ENCODE measurements around the gene CREBRF.
A peak's percentile ranks its signal among the peaks of the same experiment; 100 is the strongest.
"Not testable (repeated sequence)": the region's sequence is repeated elsewhere in the genome, so short reads cannot be mapped to it uniquely, and the experiment has no call there.

The CREBRF gene

GRCh38 chr5:173055042-173055721 lies 970 bp upstream of the CREBRF start:
- Histone ChIP-seq H3K4me1 (ENCODE audit: control insufficient read depth, insufficient read depth, low read length, poor library complexity, severe bottlenecking) (peaks cover 13% of the 10 kb centered on the region), H3K9me3 (ENCODE audit: control insufficient read depth, low read length) (no peaks in the 10 kb centered on the region), H3K36me3 (ENCODE audit: control insufficient read depth, insufficient read depth, low read length) (peaks cover under 1% of the 10 kb centered on the region), H3K4me3 (ENCODE audit: extremely low read depth, insufficient read depth, low read length, poor library complexity, severe bottlenecking) (peak overlapping the region; percentile 98), H3K27ac (ENCODE audit: low read depth, low read length, severe bottlenecking) (no peak overlapping the region)
- WGBS, 2 experiments (ENCODE audit: insufficient coverage in 2 of 2): 15 to 34% methylated on average over 5 to 8 of the region's 10 CpGs

- WGBS, 2 experiments (ENCODE audit: insufficient coverage in 2 of 2): 13 to 31% methylated on average over 3 to 10 of the region's 11 CpGs
- no peak overlapping the region for H3K27ac ChIP-seq (ENCODE audit: low read depth, low read length, severe bottlenecking)
- H3K36me3 ChIP-seq (ENCODE audit: control insufficient read depth, insufficient read depth, low read length): peaks cover 2% of the 10 kb centered on the region
- peaks cover 10% of the 10 kb centered on the region for H3K4me1 ChIP-seq (ENCODE audit: control insufficient read depth, insufficient read depth, low read length, poor library complexity, severe bottlenecking)
- no peaks in the 10 kb centered on the region for H3K9me3 ChIP-seq (ENCODE audit: control insufficient read depth, low read length)
- H3K4me3 ChIP-seq (ENCODE audit: extremely low read depth, insufficient read depth, low read length, poor library complexity, severe bottlenecking): peak overlapping the region; percentile 98
These were observed 500 bp upstream of the CREBRF start for GRCh38 chr5:173055722-173055982.

- peak overlapping the region; percentile 98 for H3K4me3 ChIP-seq (ENCODE audit: extremely low read depth, insufficient read depth, low read length, poor library complexity, severe bottlenecking)
- WGBS, 2 experiments (ENCODE audit: insufficient coverage in 2 of 2): 0% methylated on average over 12 to 14 of the region's 27 CpGs
- no peaks in the 10 kb centered on the region for H3K9me3 ChIP-seq (ENCODE audit: control insufficient read depth, low read length)
- H3K4me1 ChIP-seq (ENCODE audit: control insufficient read depth, insufficient read depth, low read length, poor library complexity, severe bottlenecking): peaks cover under 1% of the 10 kb centered on the region
- peaks cover 2% of the 10 kb centered on the region for H3K36me3 ChIP-seq (ENCODE audit: control insufficient read depth, insufficient read depth, low read length)
- H3K27ac ChIP-seq (ENCODE audit: low read depth, low read length, severe bottlenecking): peak overlapping the region; percentile 97
These were observed 570 bp downstream of the CREBRF start for GRCh38 chr5:173056783-173057061.

- Histone ChIP-seq H3K27ac (ENCODE audit: low read depth, low read length, severe bottlenecking) (peak overlapping the region; percentile 97), H3K36me3 (ENCODE audit: control insufficient read depth, insufficient read depth, low read length) (peaks cover 2% of the 10 kb centered on the region), H3K4me1 (ENCODE audit: control insufficient read depth, insufficient read depth, low read length, poor library complexity, severe bottlenecking) (no peaks in the 10 kb centered on the region), H3K4me3 (ENCODE audit: extremely low read depth, insufficient read depth, low read length, poor library complexity, severe bottlenecking) (peak overlapping the region; percentile 98), H3K9me3 (ENCODE audit: control insufficient read depth, low read length) (no peaks in the 10 kb centered on the region)
- 1 to 2% methylated on average over 25 to 29 of the region's 38 CpGs for WGBS, 2 experiments (ENCODE audit: insufficient coverage in 2 of 2)
These were observed 1.1 kb downstream of the CREBRF start for GRCh38 chr5:173057062-173057924.

GRCh38 chr5:173062141-173062540 lies 6.0 kb downstream of the CREBRF start:
- Histone ChIP-seq H3K9me3 (ENCODE audit: control insufficient read depth, low read length) (no peaks in the 10 kb centered on the region), H3K36me3 (ENCODE audit: control insufficient read depth, insufficient read depth, low read length) (peaks cover 2% of the 10 kb centered on the region), H3K4me3 (ENCODE audit: extremely low read depth, insufficient read depth, low read length, poor library complexity, severe bottlenecking) (no peak overlapping the region), H3K27ac (ENCODE audit: low read depth, low read length, severe bottlenecking) (no peak overlapping the region), H3K4me1 (ENCODE audit: control insufficient read depth, insufficient read depth, low read length, poor library complexity, severe bottlenecking) (no peaks in the 10 kb centered on the region)
- WGBS, 2 experiments (ENCODE audit: insufficient coverage in 2 of 2): 100% methylated on average over 3 of the region's 4 CpGs; no CpG with 5 or more reads in 1 of the 2 experiments

- no peaks in the 10 kb centered on the region for H3K9me3 ChIP-seq (ENCODE audit: control insufficient read depth, low read length)
- peaks cover 2% of the 10 kb centered on the region for H3K36me3 ChIP-seq (ENCODE audit: control insufficient read depth, insufficient read depth, low read length)
- no peak overlapping the region for H3K27ac ChIP-seq (ENCODE audit: low read depth, low read length, severe bottlenecking)
- H3K4me1 ChIP-seq (ENCODE audit: control insufficient read depth, insufficient read depth, low read length, poor library complexity, severe bottlenecking): no peaks in the 10 kb centered on the region
- H3K4me3 ChIP-seq (ENCODE audit: extremely low read depth, insufficient read depth, low read length, poor library complexity, severe bottlenecking): no peak overlapping the region
These were observed 9.0 kb downstream of the CREBRF start for GRCh38 chr5:173065155-173065554.

- Histone ChIP-seq H3K9me3 (ENCODE audit: control insufficient read depth, low read length) (no peaks in the 10 kb centered on the region), H3K27ac (ENCODE audit: low read depth, low read length, severe bottlenecking) (no peak overlapping the region), H3K4me3 (ENCODE audit: extremely low read depth, insufficient read depth, low read length, poor library complexity, severe bottlenecking) (no peak overlapping the region), H3K4me1 (ENCODE audit: control insufficient read depth, insufficient read depth, low read length, poor library complexity, severe bottlenecking) (no peaks in the 10 kb centered on the region), H3K36me3 (ENCODE audit: control insufficient read depth, insufficient read depth, low read length) (no peaks in the 10 kb centered on the region)
- 88 to 98% methylated on average over 6 to 7 of the region's 7 CpGs for WGBS, 2 experiments (ENCODE audit: insufficient coverage in 2 of 2)
These were observed 13.5 kb downstream of the CREBRF start for GRCh38 chr5:173069671-173070070.

- Histone ChIP-seq H3K4me3 (ENCODE audit: extremely low read depth, insufficient read depth, low read length, poor library complexity, severe bottlenecking) (no peak overlapping the region), H3K9me3 (ENCODE audit: control insufficient read depth, low read length) (no peaks in the 10 kb centered on the region), H3K4me1 (ENCODE audit: control insufficient read depth, insufficient read depth, low read length, poor library complexity, severe bottlenecking) (no peaks in the 10 kb centered on the region), H3K36me3 (ENCODE audit: control insufficient read depth, insufficient read depth, low read length) (no peaks in the 10 kb centered on the region), H3K27ac (ENCODE audit: low read depth, low read length, severe bottlenecking) (no peak overlapping the region)
- 86 to 90% methylated on average over 4 of the region's 5 CpGs for WGBS, 2 experiments (ENCODE audit: insufficient coverage in 2 of 2)
These were observed 19.1 kb downstream of the CREBRF start for GRCh38 chr5:173075137-173075843.

GRCh38 chr5:173075970-173076369 lies 19.8 kb downstream of the CREBRF start:
- H3K27ac ChIP-seq (ENCODE audit: low read depth, low read length, severe bottlenecking): no peak overlapping the region
- no peaks in the 10 kb centered on the region for H3K4me1 ChIP-seq (ENCODE audit: control insufficient read depth, insufficient read depth, low read length, poor library complexity, severe bottlenecking)
- H3K36me3 ChIP-seq (ENCODE audit: control insufficient read depth, insufficient read depth, low read length): no peaks in the 10 kb centered on the region
- H3K4me3 ChIP-seq (ENCODE audit: extremely low read depth, insufficient read depth, low read length, poor library complexity, severe bottlenecking): no peak overlapping the region
- H3K9me3 ChIP-seq (ENCODE audit: control insufficient read depth, low read length): no peaks in the 10 kb centered on the region
- WGBS, 2 experiments (ENCODE audit: insufficient coverage in 2 of 2): no CpG with 5 or more reads among the region's 5 CpGs

GRCh38 chr5:173076471-173076870 lies 20.3 kb downstream of the CREBRF start:
- WGBS, 2 experiments (ENCODE audit: insufficient coverage in 2 of 2): 90 to 97% methylated on average over 3 of the region's 4 CpGs
- H3K36me3 ChIP-seq (ENCODE audit: control insufficient read depth, insufficient read depth, low read length); H3K27ac ChIP-seq (ENCODE audit: low read depth, low read length, severe bottlenecking); H3K4me1 ChIP-seq (ENCODE audit: control insufficient read depth, insufficient read depth, low read length, poor library complexity, severe bottlenecking); H3K9me3 ChIP-seq (ENCODE audit: control insufficient read depth, low read length); H3K4me3 ChIP-seq (ENCODE audit: extremely low read depth, insufficient read depth, low read length, poor library complexity, severe bottlenecking): not testable (repeated sequence)

GRCh38 chr5:173078878-173079277 lies 22.7 kb downstream of the CREBRF start:
- H3K27ac ChIP-seq (ENCODE audit: low read depth, low read length, severe bottlenecking): no peak overlapping the region
- H3K9me3 ChIP-seq (ENCODE audit: control insufficient read depth, low read length): no peaks in the 10 kb centered on the region
- H3K4me3 ChIP-seq (ENCODE audit: extremely low read depth, insufficient read depth, low read length, poor library complexity, severe bottlenecking): no peak overlapping the region
- 92 to 100% methylated on average over 2 of the region's 3 CpGs for WGBS, 2 experiments (ENCODE audit: insufficient coverage in 2 of 2)
- no peaks in the 10 kb centered on the region for H3K4me1 ChIP-seq (ENCODE audit: control insufficient read depth, insufficient read depth, low read length, poor library complexity, severe bottlenecking)
- H3K36me3 ChIP-seq (ENCODE audit: control insufficient read depth, insufficient read depth, low read length): peaks cover 3% of the 10 kb centered on the region
